Measurements from ENCODE around the gene TMEM242. TPM values are rescaled to one million over a fixed set of nuclear protein-coding genes. Genes with fewer than 3 reads are reported as not detected.

The TMEM242 gene
- total and polyA plus RNA-seq, 2 of the 8 experiments (the other 6 are each of a cell fraction or from before 2014, with no cell fraction given) = 2.4 to 9.0 TPM

GRCh38 chr6:157249826-157250225 lies 73.5 kb downstream of the TMEM242 start:
- 91% methylated on average over 8 of the region's 8 CpGs; no CpG with 5 or more reads in 1 of the 2 experiments for WGBS, 2 experiments (ENCODE audit: extremely low coverage in 1 of 2, insufficient coverage in 1 of 2, insufficient read length in 1 of 2, insufficient replicate concordance in 2 of 2, low coverage in 1 of 2, low lambda C conversion rate in 2 of 2, missing lambda C conversion rate in 1 of 2)
- Histone ChIP-seq H4K91ac (replicated peaks; ENCODE audit: insufficient read length, low read length) (no peak overlapping the region), H3K4me1 (replicated peaks in 1 of 4; ENCODE audit: control insufficient read depth in 3 of 4, insufficient read depth in 4 of 4, low read length in 3 of 4) (0 out of 7 replicates have a peak, but pooled peaks cover 0 to 2% (median 0%) of the 10 kb centered on the region in 4 experiments), H3K36me3 (ENCODE audit: control insufficient read depth in 2 of 4, insufficient read depth in 4 of 4, low read length in 3 of 4) (no peaks in the 10 kb centered on the region), H3K27me3 (replicated peaks in 1 of 4; ENCODE audit: control insufficient read depth in 3 of 4, extremely low read depth in 1 of 4, insufficient read depth in 3 of 4, low read length in 3 of 4) (no peaks in the 10 kb centered on the region), H3K27ac (ENCODE audit: low read depth, low read length) (no peak overlapping the region), H3K4me3 (ENCODE audit: extremely low read depth in 1 of 4, insufficient read depth in 2 of 4, low read depth in 3 of 4, low read length in 4 of 4) (no peak overlapping the region), H2BK120ac (replicated peaks; ENCODE audit: low read depth, low read length) (no peak overlapping the region), H3K9ac (replicated peaks in 1 of 4; ENCODE audit: extremely low read depth in 1 of 4, low read depth in 3 of 4, low read length in 3 of 4) (no peak overlapping the region), H3K4me2 (ENCODE audit: insufficient read depth in 1 of 2, low read depth in 2 of 2, low read length in 2 of 2) (no peak overlapping the region), H3K23ac (ENCODE audit: insufficient read length) (no peak overlapping the region), H3K14ac (ENCODE audit: insufficient read length) (no peak overlapping the region), H3K9me3 (ENCODE audit: insufficient read depth in 2 of 2, low read depth in 1 of 2, low read length in 1 of 2) (no peaks in the 10 kb centered on the region; a peak in 1 of 4 replicates), H4K20me1 (replicated peaks in 1 of 2; ENCODE audit: control insufficient read depth in 1 of 2, insufficient read depth in 2 of 2, low read length in 2 of 2) (no peaks in the 10 kb centered on the region), H3K18ac (ENCODE audit: extremely low read depth, low read length) (no peak overlapping the region), H3K56ac (replicated peaks; ENCODE audit: insufficient read length, low read depth, low read length) (no peak overlapping the region), H2BK20ac (ENCODE audit: low read length) (no peak overlapping the region), H2BK15ac (ENCODE audit: low read length) (no peak overlapping the region), H2AFZ (ENCODE audit: low read length) (no peak overlapping the region), H2BK5ac (ENCODE audit: low read depth, low read length) (no peak overlapping the region), H2AK5ac (ENCODE audit: low read depth, low read length) (no peak overlapping the region), H3K4ac (replicated peaks; ENCODE audit: insufficient read length, low read depth, low read length) (no peak overlapping the region), H3K23me2 (ENCODE audit: low read depth, low read length) (no peaks in the 10 kb centered on the region), H2BK12ac (ENCODE audit: low read depth, low read length) (no peak overlapping the region), H3K79me2 (ENCODE audit: control insufficient read depth in 1 of 2, insufficient read depth in 2 of 2, low read length in 2 of 2) (no peaks in the 10 kb centered on the region), H3K79me1 (ENCODE audit: low read depth, low read length) (no peaks in the 10 kb centered on the region), H4K5ac (ENCODE audit: insufficient read length, low read depth, low read length) (no peak overlapping the region), H4K8ac (ENCODE audit: extremely low read depth, insufficient read depth, low read length) (no peak overlapping the region)
- ChIA-PET POLR2A (ENCODE audit: partially characterized antibody) (no interaction called here), CTCF (ENCODE audit: partially characterized antibody) (interaction anchor here (0.6 kb wide), 1 partner anchor 836 kb away, joined by 3 read pairs; no protein-coding TSS in a partner anchor)
- DNase-seq (ENCODE audit: low read depth in 1 of 2, low spot score in 2 of 2) (no peak), FAIRE-seq (no peak)
- TF ChIP-seq SIX5 (IDR thresholded peaks at IDR 0.05; ENCODE audit: low read depth, low read length) (no peak), JUND (IDR thresholded peaks at IDR 0.05; ENCODE audit: low read length) (no peak), POU5F1 (IDR thresholded peaks at IDR 0.05; ENCODE audit: low read depth, low read length) (no peak), SRF (IDR thresholded peaks at IDR 0.05; ENCODE audit: low read depth, low read length) (no peak), SP1 (IDR thresholded peaks at IDR 0.05; ENCODE audit: low read depth, low read length) (no peak), RBBP5 (IDR thresholded peaks at IDR 0.05; ENCODE audit: borderline replicate concordance, low read depth, low read length) (no peak), KDM1A (IDR thresholded peaks at IDR 0.05; ENCODE audit: borderline replicate concordance, low read length) (no peak), CTBP2 (IDR thresholded peaks at IDR 0.05; ENCODE audit: borderline replicate concordance, insufficient read depth, insufficient read length, low read length) (no peak), SAP30 (IDR thresholded peaks at IDR 0.05; ENCODE audit: insufficient read depth, insufficient replicate concordance, low read length) (no peak), CREB1 (IDR thresholded peaks at IDR 0.05) (no peak)

Measured in H1 (cell line).